ENCODE measurements around the gene BORCS5. TPM values are rescaled to one million over a fixed set of nuclear protein-coding genes. Genes with fewer than 3 reads are reported as not detected.

BORCS5 gene
- total and polyA plus RNA-seq, 12 donors: 3.6 to 30.1 (median 10.6) TPM

DNA sequence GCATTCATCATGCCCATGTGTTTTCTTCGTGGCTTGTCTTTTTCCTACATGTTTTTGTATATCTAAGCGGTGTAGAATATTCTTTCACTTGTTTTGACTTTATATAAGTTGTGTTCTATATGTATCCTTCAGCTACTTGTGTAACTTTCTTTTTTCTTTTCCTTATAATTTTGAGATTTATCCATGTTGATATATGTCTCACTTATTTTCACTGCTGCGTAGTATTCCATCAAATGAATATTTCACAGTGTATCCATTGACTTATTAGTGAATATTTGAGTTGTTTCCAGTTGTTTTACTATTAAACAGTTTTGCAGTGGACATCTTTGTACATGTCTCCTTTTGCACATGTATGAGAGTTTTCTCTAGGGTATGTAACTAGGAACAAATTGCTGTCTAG lies 43.9 kb downstream of the BORCS5 start:
- WGBS, 4 donors: 96 to 99% (median 98%) methylated on average over 3 of the region's 3 CpGs
- Histone ChIP-seq H3K36me3 (replicated peaks in 1 of 2) (no peaks in the 10 kb centered on the region), H3K4me3 (no peak overlapping the region), H3K27ac (no peak overlapping the region), H3K4me1 (replicated peaks in 1 of 2) (peaks cover 17 to 47% of the 10 kb centered on the region in 2 donors), H3K27me3 (no peaks in the 10 kb centered on the region), H3K9me3 (replicated peaks in 1 of 3) (no peaks in the 10 kb centered on the region)
- intact Hi-C loops (cut with DNase I): no loop called here
- TF ChIP-seq, protein P1, sequence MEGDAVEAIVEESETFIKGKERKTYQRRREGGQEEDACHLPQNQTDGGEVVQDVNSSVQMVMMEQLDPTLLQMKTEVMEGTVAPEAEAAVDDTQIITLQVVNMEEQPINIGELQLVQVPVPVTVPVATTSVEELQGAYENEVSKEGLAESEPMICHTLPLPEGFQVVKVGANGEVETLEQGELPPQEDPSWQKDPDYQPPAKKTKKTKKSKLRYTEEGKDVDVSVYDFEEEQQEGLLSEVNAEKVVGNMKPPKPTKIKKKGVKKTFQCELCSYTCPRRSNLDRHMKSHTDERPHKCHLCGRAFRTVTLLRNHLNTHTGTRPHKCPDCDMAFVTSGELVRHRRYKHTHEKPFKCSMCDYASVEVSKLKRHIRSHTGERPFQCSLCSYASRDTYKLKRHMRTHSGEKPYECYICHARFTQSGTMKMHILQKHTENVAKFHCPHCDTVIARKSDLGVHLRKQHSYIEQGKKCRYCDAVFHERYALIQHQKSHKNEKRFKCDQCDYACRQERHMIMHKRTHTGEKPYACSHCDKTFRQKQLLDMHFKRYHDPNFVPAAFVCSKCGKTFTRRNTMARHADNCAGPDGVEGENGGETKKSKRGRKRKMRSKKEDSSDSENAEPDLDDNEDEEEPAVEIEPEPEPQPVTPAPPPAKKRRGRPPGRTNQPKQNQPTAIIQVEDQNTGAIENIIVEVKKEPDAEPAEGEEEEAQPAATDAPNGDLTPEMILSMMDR (IDR thresholded peaks at IDR 0.05): no peak
- TF ChIP-seq POLR2A (IDR thresholded peaks at IDR 0.05): no peak
- no peak for DNase-seq

DNA sequence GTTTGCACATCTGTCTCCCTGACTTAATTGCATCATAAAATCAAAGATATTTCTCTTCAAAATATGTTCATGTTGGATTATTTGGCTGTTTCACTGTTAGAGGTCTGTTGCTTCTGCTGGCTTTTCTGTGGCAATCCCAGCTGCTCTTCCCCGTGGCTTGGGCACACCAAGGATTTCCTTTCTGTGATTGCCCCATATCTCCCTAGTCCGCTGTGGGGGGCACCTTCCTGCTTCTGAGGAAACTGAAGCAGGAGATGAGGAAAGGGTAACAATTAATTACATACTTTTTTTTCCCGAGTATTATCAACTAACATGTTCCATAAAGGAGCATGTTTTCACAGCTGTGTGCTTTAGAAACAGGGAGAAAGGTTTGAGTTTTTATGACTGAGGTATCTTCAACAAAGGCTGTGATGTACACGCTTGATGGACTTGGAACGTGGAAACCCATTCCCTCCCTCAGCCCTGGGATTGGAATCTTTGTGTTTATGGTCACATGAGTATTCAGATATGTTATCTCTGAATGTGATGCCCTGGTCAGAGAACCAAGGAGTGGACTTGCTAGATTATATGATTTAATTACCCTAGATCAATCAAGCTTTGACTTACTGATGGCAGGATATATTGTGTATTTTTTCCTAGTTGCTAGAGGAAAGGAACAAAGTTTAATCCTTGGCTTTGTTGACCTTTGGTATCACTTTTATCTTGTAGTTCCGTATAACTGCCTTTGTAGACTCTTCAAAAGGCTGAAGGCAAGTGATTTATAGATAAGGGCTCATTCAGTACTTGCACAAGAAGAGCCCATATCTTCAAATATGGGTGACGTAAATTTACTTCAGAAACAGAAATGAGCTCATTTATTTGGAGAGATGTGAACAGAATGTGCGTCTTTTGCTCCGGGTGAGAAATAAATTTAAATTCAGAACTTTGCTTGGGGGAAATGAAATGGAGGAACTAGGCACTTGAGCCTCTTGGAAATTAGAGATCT lies 46.7 kb downstream of the BORCS5 start:
- Histone ChIP-seq H3K36me3 (replicated peaks in 1 of 2) (no peaks in the 10 kb centered on the region), H3K4me1 (replicated peaks in 1 of 2) (peaks cover 14 to 42% of the 10 kb centered on the region in 2 donors), H3K27ac (peak overlapping the region; percentile 43 to 81 (median 59)), H3K9me3 (replicated peaks in 1 of 3) (no peaks in the 10 kb centered on the region), H3K4me3 (no peak overlapping the region), H3K27me3 (no peaks in the 10 kb centered on the region)
- TF ChIP-seq POLR2A (IDR thresholded peaks at IDR 0.05): peak in 1 of 2 donors; percentile 27
- TF ChIP-seq, protein P1 (IDR thresholded peaks at IDR 0.05): no peak
- DNase-seq: peak in 3 of 7 donors; percentile 25 to 62 (median 34)
- 33 to 38% (median 37%) methylated on average over 9 of the region's 9 CpGs for WGBS, 4 donors
- intact Hi-C loops (cut with DNase I): no loop called here

- Histone ChIP-seq H3K4me1 (replicated peaks in 1 of 2) (peaks cover 14 to 40% of the 10 kb centered on the region in 2 donors), H3K27ac (peak overlapping the region; percentile 43 to 81 (median 59)), H3K27me3 (no peaks in the 10 kb centered on the region), H3K36me3 (replicated peaks in 1 of 2) (no peaks in the 10 kb centered on the region), H3K9me3 (replicated peaks in 1 of 3) (no peaks in the 10 kb centered on the region), H3K4me3 (no peak overlapping the region)
- 96 to 100% (median 99%) methylated on average over 1 of the region's 1 CpG for WGBS, 4 donors
- intact Hi-C loops (cut with DNase I): no loop called here
- DNase-seq: no peak
- no peak for TF ChIP-seq POLR2A (IDR thresholded peaks at IDR 0.05)
- TF ChIP-seq, protein P1 (IDR thresholded peaks at IDR 0.05): no peak
Observed at GRCh38 chr12:12404297-12404696, 47.4 kb downstream of the BORCS5 start.

GRCh38 chr12:12405882-12406281 lies 49.0 kb downstream of the BORCS5 start:
- Histone ChIP-seq H3K4me3 (no peak overlapping the region), H3K36me3 (replicated peaks in 1 of 2) (no peaks in the 10 kb centered on the region), H3K4me1 (replicated peaks in 1 of 2) (peaks cover 9 to 33% of the 10 kb centered on the region in 2 donors), H3K27ac (peak overlapping the region in 1 of 5 donors; percentile 81), H3K9me3 (replicated peaks in 1 of 3) (no peaks in the 10 kb centered on the region), H3K27me3 (no peaks in the 10 kb centered on the region)
- TF ChIP-seq, protein P1 (IDR thresholded peaks at IDR 0.05): no peak
- TF ChIP-seq POLR2A (IDR thresholded peaks at IDR 0.05): no peak
- 40 to 52% (median 48%) methylated on average over 5 of the region's 5 CpGs for WGBS, 4 donors
- intact Hi-C loops (cut with DNase I): no loop called here
- DNase-seq: peak; percentile 46 to 82 (median 68)
